ENCODE data around the gene TMBIM6.

TMBIM6 gene

DNA sequence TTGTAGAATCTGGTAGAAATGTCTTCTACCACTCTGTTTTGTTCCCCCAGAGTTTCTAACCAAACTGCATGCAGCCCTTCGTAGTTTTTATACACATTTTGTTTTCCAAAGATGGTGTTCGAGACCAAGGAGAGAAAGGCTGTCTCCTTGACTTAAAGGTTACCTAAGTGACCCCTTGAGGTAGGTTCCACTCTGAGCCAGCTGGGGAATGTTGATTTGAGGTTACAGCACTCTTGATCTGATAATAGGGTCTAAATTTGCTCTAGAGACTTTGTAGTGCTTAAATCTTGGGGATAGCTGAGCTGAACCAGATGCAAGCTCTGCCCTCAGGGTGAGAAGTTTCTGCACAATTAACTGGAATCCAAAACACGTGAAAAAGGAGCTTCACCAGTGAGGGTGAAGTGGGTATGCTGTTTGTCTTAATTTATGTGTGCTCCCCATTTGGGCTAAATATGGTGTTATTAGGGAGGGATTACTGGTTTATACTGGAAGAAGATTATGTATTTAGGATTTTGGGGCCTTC is 3.1 kb downstream of the TMBIM6 start:
- no peak overlapping the region for H3K27ac ChIP-seq (ENCODE audit: extremely low read depth, low read depth, low read length)
- H3K9me3 ChIP-seq (ENCODE audit: control insufficient read depth, insufficient read depth, low read depth, low read length) = no peaks in the 10 kb centered on the region
- H3K4me3 ChIP-seq (ENCODE audit: low read depth, low read length) = no peak overlapping the region
- H3K4me1 ChIP-seq (ENCODE audit: control insufficient read depth, insufficient read depth, low read length) = peaks cover 24% of the 10 kb centered on the region
- TF ChIP-seq ZBTB17 (tag by site-specific recombination; IDR thresholded peaks at IDR 0.05) = peak; percentile 37; the same call in 1 of the 2 replicates
- TF ChIP-seq, protein P1, sequence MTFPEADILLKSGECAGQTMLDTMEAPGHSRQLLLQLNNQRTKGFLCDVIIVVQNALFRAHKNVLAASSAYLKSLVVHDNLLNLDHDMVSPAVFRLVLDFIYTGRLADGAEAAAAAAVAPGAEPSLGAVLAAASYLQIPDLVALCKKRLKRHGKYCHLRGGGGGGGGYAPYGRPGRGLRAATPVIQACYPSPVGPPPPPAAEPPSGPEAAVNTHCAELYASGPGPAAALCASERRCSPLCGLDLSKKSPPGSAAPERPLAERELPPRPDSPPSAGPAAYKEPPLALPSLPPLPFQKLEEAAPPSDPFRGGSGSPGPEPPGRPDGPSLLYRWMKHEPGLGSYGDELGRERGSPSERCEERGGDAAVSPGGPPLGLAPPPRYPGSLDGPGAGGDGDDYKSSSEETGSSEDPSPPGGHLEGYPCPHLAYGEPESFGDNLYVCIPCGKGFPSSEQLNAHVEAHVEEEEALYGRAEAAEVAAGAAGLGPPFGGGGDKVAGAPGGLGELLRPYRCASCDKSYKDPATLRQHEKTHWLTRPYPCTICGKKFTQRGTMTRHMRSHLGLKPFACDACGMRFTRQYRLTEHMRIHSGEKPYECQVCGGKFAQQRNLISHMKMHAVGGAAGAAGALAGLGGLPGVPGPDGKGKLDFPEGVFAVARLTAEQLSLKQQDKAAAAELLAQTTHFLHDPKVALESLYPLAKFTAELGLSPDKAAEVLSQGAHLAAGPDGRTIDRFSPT (tag by site-specific recombination; IDR thresholded peaks at IDR 0.05) = no peak
- TF ChIP-seq SP7 (tag by site-specific recombination; IDR thresholded peaks at IDR 0.05) = peak; percentile 41; the same call in 1 of the 2 replicates
- ChIA-PET POLR2A (interaction anchor here (1.0 to 1.1 kb wide), 2 partner anchors 20 to 84 kb away, joined by 3 to 4 read pairs; partner anchors contain the start of gene NCKAP5L), CTCF (interaction anchor here (0.5 to 1.7 kb wide), 6 partner anchors 18 to 930 kb away, joined by 3 to 11 read pairs (median 4); partner anchors contain the start of gene FAM186B)
- peaks cover 13 to 16% of the 10 kb centered on the region in 2 experiments for H3K36me3 ChIP-seq (ENCODE audit: control insufficient read depth in 2 of 2, insufficient read depth in 1 of 2, low read length in 2 of 2)

DNA sequence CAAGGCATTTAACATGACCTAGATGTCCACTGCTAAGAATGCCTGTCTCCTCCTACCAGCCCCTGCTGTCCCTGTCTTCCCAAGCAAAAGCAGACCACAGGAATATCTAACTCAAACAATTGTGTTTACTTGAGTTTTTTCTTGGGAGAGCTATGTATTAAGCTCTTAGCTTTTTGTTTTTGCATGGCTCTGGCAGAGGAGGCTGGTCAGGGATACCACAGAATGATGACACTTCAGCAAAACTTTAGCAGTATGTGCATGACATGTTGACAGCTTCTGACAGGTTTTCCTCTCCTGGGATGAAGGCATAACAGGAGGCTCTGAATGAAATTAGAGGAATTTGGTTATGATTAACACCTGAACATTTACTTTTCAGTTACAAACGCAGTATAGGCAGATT is 6.9 kb downstream of the TMBIM6 start:
- POLR2A ChIA-PET = interaction anchor here (0.6 to 2.0 kb wide), 2 partner anchors 9 to 34 kb away, joined by 3 to 6 read pairs; no protein-coding TSS in a partner anchor
- CTCF ChIA-PET = interaction anchor here (0.7 to 2.7 kb wide), 6 partner anchors 14 to 119 kb away, joined by 3 to 17 read pairs (median 3); no protein-coding TSS in a partner anchor
- no peak overlapping the region for H3K4me3 ChIP-seq (ENCODE audit: low read depth, low read length)
- H3K27ac ChIP-seq (ENCODE audit: extremely low read depth, low read depth, low read length) = no peak overlapping the region
- TF ChIP-seq ZNF16 (tag by site-specific recombination; IDR thresholded peaks at IDR 0.05; ENCODE audit: low read depth) = no peak
- TF ChIP-seq, protein P2, sequence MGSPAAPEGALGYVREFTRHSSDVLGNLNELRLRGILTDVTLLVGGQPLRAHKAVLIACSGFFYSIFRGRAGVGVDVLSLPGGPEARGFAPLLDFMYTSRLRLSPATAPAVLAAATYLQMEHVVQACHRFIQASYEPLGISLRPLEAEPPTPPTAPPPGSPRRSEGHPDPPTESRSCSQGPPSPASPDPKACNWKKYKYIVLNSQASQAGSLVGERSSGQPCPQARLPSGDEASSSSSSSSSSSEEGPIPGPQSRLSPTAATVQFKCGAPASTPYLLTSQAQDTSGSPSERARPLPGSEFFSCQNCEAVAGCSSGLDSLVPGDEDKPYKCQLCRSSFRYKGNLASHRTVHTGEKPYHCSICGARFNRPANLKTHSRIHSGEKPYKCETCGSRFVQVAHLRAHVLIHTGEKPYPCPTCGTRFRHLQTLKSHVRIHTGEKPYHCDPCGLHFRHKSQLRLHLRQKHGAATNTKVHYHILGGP (tag by site-specific recombination; IDR thresholded peaks at IDR 0.05) = no peak
- TF ChIP-seq ZNF621 (tag by site-specific recombination; IDR thresholded peaks at IDR 0.05) = no peak
- TF ChIP-seq ZBTB48 (tag by site-specific recombination; IDR thresholded peaks at IDR 0.05) = no peak
- TF ChIP-seq ZFP41 (tag by site-specific recombination; IDR thresholded peaks at IDR 0.05; ENCODE audit: borderline replicate concordance) = no peak
- no peak for TF ChIP-seq KLF16 (tag by site-specific recombination; IDR thresholded peaks at IDR 0.05)
- TF ChIP-seq ZSCAN23 (tag by site-specific recombination; IDR thresholded peaks at IDR 0.05) = no peak
- no peak for TF ChIP-seq ZNF121 (tag by site-specific recombination; IDR thresholded peaks at IDR 0.05)
- no peak for TF ChIP-seq ZNF112 (tag by site-specific recombination; IDR thresholded peaks at IDR 0.05)
- no peak for TF ChIP-seq ZFP3 (tag by site-specific recombination; IDR thresholded peaks at IDR 0.05; ENCODE audit: low read depth)
- TF ChIP-seq SP7 (tag by site-specific recombination; IDR thresholded peaks at IDR 0.05) = no peak
- TF ChIP-seq ZNF146 (tag by site-specific recombination; IDR thresholded peaks at IDR 0.05) = no peak
- TF ChIP-seq, protein P3, sequence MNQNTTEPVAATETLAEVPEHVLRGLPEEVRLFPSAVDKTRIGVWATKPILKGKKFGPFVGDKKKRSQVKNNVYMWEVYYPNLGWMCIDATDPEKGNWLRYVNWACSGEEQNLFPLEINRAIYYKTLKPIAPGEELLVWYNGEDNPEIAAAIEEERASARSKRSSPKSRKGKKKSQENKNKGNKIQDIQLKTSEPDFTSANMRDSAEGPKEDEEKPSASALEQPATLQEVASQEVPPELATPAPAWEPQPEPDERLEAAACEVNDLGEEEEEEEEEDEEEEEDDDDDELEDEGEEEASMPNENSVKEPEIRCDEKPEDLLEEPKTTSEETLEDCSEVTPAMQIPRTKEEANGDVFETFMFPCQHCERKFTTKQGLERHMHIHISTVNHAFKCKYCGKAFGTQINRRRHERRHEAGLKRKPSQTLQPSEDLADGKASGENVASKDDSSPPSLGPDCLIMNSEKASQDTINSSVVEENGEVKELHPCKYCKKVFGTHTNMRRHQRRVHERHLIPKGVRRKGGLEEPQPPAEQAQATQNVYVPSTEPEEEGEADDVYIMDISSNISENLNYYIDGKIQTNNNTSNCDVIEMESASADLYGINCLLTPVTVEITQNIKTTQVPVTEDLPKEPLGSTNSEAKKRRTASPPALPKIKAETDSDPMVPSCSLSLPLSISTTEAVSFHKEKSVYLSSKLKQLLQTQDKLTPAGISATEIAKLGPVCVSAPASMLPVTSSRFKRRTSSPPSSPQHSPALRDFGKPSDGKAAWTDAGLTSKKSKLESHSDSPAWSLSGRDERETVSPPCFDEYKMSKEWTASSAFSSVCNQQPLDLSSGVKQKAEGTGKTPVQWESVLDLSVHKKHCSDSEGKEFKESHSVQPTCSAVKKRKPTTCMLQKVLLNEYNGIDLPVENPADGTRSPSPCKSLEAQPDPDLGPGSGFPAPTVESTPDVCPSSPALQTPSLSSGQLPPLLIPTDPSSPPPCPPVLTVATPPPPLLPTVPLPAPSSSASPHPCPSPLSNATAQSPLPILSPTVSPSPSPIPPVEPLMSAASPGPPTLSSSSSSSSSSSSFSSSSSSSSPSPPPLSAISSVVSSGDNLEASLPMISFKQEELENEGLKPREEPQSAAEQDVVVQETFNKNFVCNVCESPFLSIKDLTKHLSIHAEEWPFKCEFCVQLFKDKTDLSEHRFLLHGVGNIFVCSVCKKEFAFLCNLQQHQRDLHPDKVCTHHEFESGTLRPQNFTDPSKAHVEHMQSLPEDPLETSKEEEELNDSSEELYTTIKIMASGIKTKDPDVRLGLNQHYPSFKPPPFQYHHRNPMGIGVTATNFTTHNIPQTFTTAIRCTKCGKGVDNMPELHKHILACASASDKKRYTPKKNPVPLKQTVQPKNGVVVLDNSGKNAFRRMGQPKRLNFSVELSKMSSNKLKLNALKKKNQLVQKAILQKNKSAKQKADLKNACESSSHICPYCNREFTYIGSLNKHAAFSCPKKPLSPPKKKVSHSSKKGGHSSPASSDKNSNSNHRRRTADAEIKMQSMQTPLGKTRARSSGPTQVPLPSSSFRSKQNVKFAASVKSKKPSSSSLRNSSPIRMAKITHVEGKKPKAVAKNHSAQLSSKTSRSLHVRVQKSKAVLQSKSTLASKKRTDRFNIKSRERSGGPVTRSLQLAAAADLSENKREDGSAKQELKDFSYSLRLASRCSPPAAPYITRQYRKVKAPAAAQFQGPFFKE (tag by site-specific recombination; IDR thresholded peaks at IDR 0.05; ENCODE audit: borderline replicate concordance) = no peak
- no peak for TF ChIP-seq ZNF138 (tag by site-specific recombination; IDR thresholded peaks at IDR 0.05; ENCODE audit: borderline replicate concordance)
- TF ChIP-seq, protein P4, sequence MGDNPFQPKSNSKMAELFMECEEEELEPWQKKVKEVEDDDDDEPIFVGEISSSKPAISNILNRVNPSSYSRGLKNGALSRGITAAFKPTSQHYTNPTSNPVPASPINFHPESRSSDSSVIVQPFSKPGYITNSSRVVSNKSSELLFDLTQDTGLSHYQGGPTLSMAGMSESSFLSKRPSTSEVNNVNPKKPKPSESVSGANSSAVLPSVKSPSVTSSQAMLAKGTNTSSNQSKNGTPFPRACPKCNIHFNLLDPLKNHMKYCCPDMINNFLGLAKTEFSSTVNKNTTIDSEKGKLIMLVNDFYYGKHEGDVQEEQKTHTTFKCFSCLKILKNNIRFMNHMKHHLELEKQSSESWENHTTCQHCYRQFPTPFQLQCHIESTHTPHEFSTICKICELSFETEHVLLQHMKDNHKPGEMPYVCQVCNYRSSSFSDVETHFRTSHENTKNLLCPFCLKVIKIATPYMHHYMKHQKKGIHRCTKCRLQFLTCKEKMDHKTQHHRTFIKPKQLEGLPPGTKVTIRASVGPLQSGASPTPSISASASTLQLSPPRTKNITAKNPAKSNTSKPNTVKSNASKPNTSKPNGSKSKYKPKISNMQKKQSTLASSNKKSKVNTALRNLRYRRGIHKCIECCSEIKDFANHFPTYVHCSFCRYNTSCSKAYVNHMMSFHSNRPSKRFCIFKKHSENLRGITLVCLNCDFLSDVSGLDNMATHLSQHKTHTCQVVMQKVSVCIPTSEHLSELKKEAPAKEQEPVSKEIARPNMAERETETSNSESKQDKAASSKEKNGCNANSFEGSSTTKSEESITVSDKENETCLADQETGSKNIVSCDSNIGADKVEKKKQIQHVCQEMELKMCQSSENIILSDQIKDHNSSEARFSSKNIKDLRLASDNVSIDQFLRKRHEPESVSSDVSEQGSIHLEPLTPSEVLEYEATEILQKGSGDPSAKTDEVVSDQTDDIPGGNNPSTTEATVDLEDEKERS (tag by site-specific recombination; IDR thresholded peaks at IDR 0.05) = no peak
- TF ChIP-seq ZNF37A (tag by site-specific recombination; IDR thresholded peaks at IDR 0.05) = no peak
- H3K4me1 ChIP-seq (ENCODE audit: control insufficient read depth, insufficient read depth, low read length) = peaks cover 39% of the 10 kb centered on the region
- H3K36me3 ChIP-seq (ENCODE audit: control insufficient read depth in 2 of 2, insufficient read depth in 1 of 2, low read length in 2 of 2) = peaks cover 23 to 31% of the 10 kb centered on the region in 2 experiments
- H3K9me3 ChIP-seq (ENCODE audit: control insufficient read depth, insufficient read depth, low read depth, low read length) = no peaks in the 10 kb centered on the region
